Vagina (tissue), 2 donors: ENCODE measurements around the gene GRK3. TPM values are rescaled to one million over a fixed set of nuclear protein-coding genes. Genes with fewer than 3 reads are reported as not detected.
"Not testable (repeated sequence)": the region's sequence is repeated elsewhere in the genome, so short reads cannot be mapped to it uniquely, and the experiment has no call there.

ENCODE experiments used
- DNase-seq, 2 donors: peaks; one replicate each; pipeline ENCODE4 v3.0.0-alpha.2; 2017; ENCODE audit errors: extremely low spot score in 2 of 2
- H3K27ac ChIP-seq: fragments of 200-600 bp; sonication (generic); one replicate; pipeline ENCODE4 v1.5.1; 2019
- H3K27me3 ChIP-seq: fragments of 200-600 bp; sonication (generic); one replicate; pipeline ENCODE4 v1.5.1; 2019
- H3K36me3 ChIP-seq, 2 donors: fragments of 200-600 bp; sonication (generic); one replicate each; pipeline ENCODE4 v1.5.1; 2017 to 2019
- H3K4me1 ChIP-seq: fragments of 200-600 bp; sonication (generic); one replicate; pipeline ENCODE4 v1.5.1; 2019
- H3K4me3 ChIP-seq, 2 donors: fragments of 200-600 bp; sonication (generic); 1 replicate in 1 of 2; 2 replicates in 1 of 2; pipeline ENCODE4 v1.5.1; 2016 to 2019
- H3K9me3 ChIP-seq: fragments of 200-600 bp; sonication (generic); one replicate; pipeline ENCODE4 v1.5.1; 2019
- CTCF ChIP-seq, 3 experiments: fragments of 450-650 bp in 2 of 3; fragments of 200-600 bp in 1 of 3; sonication (generic) in 1 of 3; IDR thresholded peaks; one replicate each; pipeline ENCODE4 v1.5.1; 2017 to 2019; ENCODE audit warnings: antibody characterized with exemption in 3 of 3, mild to moderate bottlenecking in 2 of 3, moderate library complexity in 2 of 3
- POLR2A ChIP-seq, 2 donors: fragments of 450-650 bp; IDR thresholded peaks; one replicate each; pipeline ENCODE4 v1.6.1; 2017; ENCODE audit warnings: antibody characterized with exemption in 2 of 2, mild to moderate bottlenecking in 2 of 2, moderate library complexity in 2 of 2
- POLR2AphosphoS5 ChIP-seq, 2 donors: sonication (generic); formaldehyde crosslinking; IDR thresholded peaks; one replicate each; pipeline ENCODE4 v1.9.0; 2017; ENCODE audit warnings: antibody characterized with exemption in 2 of 2, mild to moderate bottlenecking in 2 of 2, low read depth in 1 of 2; ENCODE audit not compliant: insufficient read depth in 1 of 2
- intact Hi-C: fragments of 100-400 bp; cut with DNase I; formaldehyde crosslinking; loops from one replicate; pipeline ENCODE4 v1.15.1; 2023
- total RNA-seq: library from RNA; depleted of rRNA; stranded (reverse); fragments of >200 nt; gene quantifications from one replicate; pipeline ENCODE4 v1.2.3, GENCODE V29; 2016

GRK3 gene
- total RNA-seq, 1 donor from 2014 or later = 5.6 TPM

GRCh38 chr22:25598609-25599008 is 34.1 kb downstream of the GRK3 start:
- no peaks in the 10 kb centered on the region for H3K4me1 ChIP-seq
- no peaks in the 10 kb centered on the region for H3K36me3 ChIP-seq
- DNase-seq = no peak
- intact Hi-C loops = no loop called here
- no peaks in the 10 kb centered on the region for H3K27me3 ChIP-seq
- H3K9me3 ChIP-seq = no peaks in the 10 kb centered on the region
- TF ChIP-seq POLR2A (IDR thresholded peaks at IDR 0.05) (no peak), CTCF (IDR thresholded peaks at IDR 0.05) (no peak), POLR2AphosphoS5 (IDR thresholded peaks at IDR 0.05; ENCODE audit: insufficient read depth in 1 of 2, low read depth in 1 of 2) (no peak)
- no peak overlapping the region for H3K4me3 ChIP-seq
- no peak overlapping the region for H3K27ac ChIP-seq

DNA sequence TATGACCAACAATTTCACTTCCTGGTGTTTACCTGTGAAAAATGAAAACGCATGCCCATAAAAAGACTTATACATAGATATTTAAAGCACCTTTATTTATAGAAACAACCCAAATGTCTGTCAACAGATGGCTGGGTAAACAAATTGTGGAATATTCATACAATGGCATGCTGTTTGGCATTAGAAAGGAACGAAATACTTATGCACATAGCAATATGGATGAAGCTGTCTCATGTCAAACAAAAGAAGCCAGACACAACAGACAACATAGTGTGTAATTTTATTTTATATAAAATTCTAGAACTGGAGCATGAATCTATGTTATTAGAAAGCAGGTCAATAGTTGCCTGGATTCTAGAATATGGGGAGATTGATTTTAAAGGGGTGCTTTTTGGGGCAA is 38.0 kb downstream of the GRK3 start:
- no peaks in the 10 kb centered on the region for H3K27me3 ChIP-seq
- intact Hi-C loops = no loop called here
- H3K27ac ChIP-seq = no peak overlapping the region
- no peaks in the 10 kb centered on the region for H3K36me3 ChIP-seq
- no peaks in the 10 kb centered on the region for H3K4me1 ChIP-seq
- H3K9me3 ChIP-seq = no peaks in the 10 kb centered on the region
- DNase-seq = no peak
- TF ChIP-seq POLR2A (IDR thresholded peaks at IDR 0.05) = no peak
- H3K4me3 ChIP-seq = no peak overlapping the region

DNA sequence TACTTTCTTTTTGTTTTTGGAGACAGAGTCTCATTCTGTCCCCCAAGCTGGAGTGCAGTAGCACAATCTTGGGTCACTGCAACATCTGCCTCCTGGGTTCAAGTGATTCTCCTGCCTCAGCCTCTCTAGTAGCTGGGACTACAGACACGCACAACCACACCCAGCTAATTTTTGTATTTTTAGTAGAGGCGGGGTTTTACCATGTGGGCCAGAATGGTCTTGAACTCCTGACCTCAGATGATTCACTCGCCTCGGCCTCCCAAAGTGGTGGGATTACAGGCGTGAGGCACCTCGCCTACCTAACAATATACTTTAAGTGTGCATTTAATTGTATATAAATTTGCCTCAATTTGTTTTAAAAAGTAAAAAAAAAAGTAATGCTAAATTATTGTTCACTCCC is 38.4 kb downstream of the GRK3 start:
- no peaks in the 10 kb centered on the region for H3K27me3 ChIP-seq
- no peaks in the 10 kb centered on the region for H3K36me3 ChIP-seq
- H3K27ac ChIP-seq = no peak overlapping the region
- intact Hi-C loops = no loop called here
- DNase-seq = no peak
- no peaks in the 10 kb centered on the region for H3K9me3 ChIP-seq
- H3K4me3 ChIP-seq = no peak overlapping the region
- no peaks in the 10 kb centered on the region for H3K4me1 ChIP-seq
- no peak for TF ChIP-seq POLR2AphosphoS5 (IDR thresholded peaks at IDR 0.05; ENCODE audit: insufficient read depth in 1 of 2, low read depth in 1 of 2)
- TF ChIP-seq POLR2A (IDR thresholded peaks at IDR 0.05) = no peak
- TF ChIP-seq CTCF (IDR thresholded peaks at IDR 0.05) = no peak

DNA sequence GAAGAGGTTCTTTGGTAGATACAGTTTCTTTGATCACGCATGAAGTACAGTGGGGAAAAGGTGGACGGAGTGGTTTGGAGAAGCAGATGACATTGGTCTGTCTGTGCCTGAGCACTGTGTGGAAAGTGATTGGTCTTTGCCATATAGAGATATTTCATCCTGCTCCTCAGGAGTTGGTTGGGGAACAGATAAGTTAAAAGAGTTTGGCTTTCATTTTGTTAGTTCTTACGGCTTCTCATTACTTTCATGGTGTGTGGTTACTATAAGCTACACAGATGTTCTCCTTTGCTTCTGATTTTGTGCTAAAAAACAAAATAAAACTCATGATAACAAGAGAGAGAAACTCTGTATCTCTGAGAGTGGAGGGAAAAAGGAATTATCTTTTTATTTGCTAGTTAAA is 40.7 kb downstream of the GRK3 start:
- H3K9me3 ChIP-seq, H3K27ac ChIP-seq, intact Hi-C loops, H3K4me3 ChIP-seq, H3K27me3 ChIP-seq, H3K4me1 ChIP-seq, H3K36me3 ChIP-seq, DNase-seq: not testable (repeated sequence)

DNA sequence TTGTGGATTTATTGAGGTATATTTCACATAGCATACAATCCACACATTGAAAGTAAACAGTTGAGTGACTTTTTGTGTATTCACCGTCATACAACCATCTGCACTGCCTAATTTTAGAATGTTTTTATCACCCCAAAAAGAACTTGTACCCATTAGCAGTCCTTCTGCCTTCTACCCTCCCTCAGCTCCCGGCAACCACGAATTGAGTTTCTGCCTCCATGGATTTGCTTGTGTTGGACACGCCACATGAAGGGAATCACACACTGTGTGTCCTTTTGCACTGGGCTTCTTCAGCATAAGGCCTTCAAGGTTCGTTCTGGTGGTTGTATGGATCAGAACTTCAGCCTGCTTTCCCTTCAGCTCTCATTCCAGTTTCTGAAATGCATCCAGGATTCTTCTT is 41.1 kb downstream of the GRK3 start:
- H3K27me3 ChIP-seq, H3K4me3 ChIP-seq, H3K9me3 ChIP-seq, H3K4me1 ChIP-seq, H3K27ac ChIP-seq, intact Hi-C loops, H3K36me3 ChIP-seq, DNase-seq: not testable (repeated sequence)

GRCh38 chr22:25611284-25611683 is 46.8 kb downstream of the GRK3 start:
- H3K27ac ChIP-seq, DNase-seq, H3K4me1 ChIP-seq, H3K27me3 ChIP-seq, H3K36me3 ChIP-seq, H3K9me3 ChIP-seq, H3K4me3 ChIP-seq, intact Hi-C loops: not testable (repeated sequence)

DNA sequence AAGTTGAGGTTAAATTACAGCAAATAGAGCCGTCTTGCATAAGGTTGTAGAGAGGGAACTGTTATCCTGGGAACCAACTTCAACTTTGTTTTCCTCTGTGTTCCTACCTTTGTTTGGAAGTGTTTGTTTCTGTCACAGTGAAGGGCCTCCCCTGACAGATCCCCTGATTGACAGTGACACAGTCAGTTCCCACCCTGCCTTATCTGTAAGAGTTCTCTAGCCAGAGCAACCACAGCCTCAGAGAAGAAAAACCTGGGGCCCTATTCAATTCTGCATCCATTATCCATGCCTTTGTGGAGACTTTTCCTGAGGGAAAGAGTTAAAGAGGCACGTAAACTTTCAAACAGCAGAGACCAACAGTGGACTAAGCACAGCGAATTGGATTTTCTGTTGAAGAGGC is 48.7 kb downstream of the GRK3 start:
- DNase-seq, intact Hi-C loops, H3K27ac ChIP-seq, H3K9me3 ChIP-seq, H3K4me1 ChIP-seq, H3K4me3 ChIP-seq, H3K27me3 ChIP-seq, H3K36me3 ChIP-seq: not testable (repeated sequence)

GRCh38 chr22:25613558-25613957 is 49.1 kb downstream of the GRK3 start:
- H3K36me3 ChIP-seq, H3K27ac ChIP-seq, H3K9me3 ChIP-seq, H3K4me3 ChIP-seq, H3K4me1 ChIP-seq, intact Hi-C loops, DNase-seq, H3K27me3 ChIP-seq: not testable (repeated sequence)

DNA sequence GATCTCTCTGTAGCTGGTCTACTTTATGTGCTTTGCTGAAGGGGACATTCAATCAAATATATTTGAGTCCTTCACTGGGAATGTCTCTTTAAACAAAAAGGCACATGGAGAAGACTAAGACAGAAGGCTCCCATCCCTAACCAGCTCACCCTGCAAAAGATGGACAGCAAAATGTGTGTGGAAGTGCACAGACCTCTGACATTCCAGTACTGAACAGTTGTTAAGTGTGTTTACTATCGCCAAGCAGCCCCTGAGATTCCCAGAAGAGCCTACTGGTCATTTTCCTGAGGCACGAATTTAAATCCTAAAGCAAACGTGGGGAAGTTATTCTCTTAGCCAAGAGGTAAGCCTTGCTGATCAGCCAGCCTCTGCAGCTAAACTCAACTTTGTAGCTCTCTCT is 50.3 kb downstream of the GRK3 start:
- H3K27me3 ChIP-seq, DNase-seq, H3K4me3 ChIP-seq, H3K36me3 ChIP-seq, H3K9me3 ChIP-seq, H3K4me1 ChIP-seq, H3K27ac ChIP-seq, intact Hi-C loops: not testable (repeated sequence)
